ENCODE results near the gene LLCFC1.

DNA sequence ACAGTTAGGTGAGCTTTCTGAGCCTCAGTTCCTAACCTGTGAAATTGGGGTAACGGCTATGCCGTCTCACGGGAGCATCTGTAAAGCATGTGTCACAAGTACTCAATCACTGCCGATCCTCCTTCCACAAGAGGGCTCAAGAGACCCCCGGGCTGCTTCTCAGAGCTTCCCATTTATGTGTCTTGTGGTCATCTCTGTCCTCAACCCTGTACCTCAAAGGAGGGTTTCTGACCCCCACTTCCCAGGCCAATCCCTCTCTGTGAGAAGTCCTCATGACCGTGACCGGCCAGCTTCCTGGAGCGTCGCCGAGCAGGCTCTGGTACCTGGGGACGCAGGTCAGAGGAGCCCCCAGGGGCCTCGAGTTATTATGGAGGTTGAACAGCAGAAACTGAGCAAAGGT lies 5.2 kb upstream of the LLCFC1 start:
- TF ChIP-seq, protein P1, sequence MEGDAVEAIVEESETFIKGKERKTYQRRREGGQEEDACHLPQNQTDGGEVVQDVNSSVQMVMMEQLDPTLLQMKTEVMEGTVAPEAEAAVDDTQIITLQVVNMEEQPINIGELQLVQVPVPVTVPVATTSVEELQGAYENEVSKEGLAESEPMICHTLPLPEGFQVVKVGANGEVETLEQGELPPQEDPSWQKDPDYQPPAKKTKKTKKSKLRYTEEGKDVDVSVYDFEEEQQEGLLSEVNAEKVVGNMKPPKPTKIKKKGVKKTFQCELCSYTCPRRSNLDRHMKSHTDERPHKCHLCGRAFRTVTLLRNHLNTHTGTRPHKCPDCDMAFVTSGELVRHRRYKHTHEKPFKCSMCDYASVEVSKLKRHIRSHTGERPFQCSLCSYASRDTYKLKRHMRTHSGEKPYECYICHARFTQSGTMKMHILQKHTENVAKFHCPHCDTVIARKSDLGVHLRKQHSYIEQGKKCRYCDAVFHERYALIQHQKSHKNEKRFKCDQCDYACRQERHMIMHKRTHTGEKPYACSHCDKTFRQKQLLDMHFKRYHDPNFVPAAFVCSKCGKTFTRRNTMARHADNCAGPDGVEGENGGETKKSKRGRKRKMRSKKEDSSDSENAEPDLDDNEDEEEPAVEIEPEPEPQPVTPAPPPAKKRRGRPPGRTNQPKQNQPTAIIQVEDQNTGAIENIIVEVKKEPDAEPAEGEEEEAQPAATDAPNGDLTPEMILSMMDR (conservative IDR thresholded peaks at IDR 0.05; ENCODE audit: low read length): no peak
- no peak for TF ChIP-seq EZH2phosphoT487 (IDR thresholded peaks at IDR 0.05; ENCODE audit: borderline replicate concordance, low read depth, low read length)

Data from OCI-LY7 (cell line).